K562 (cell line): ENCODE results near the gene EIF2S1. TPM values are rescaled to one million over a fixed set of nuclear protein-coding genes. Genes with fewer than 3 reads are reported as not detected.

Source experiments
- ATAC-seq: fragments of 200-7000 bp; cut with Tn5 transposase; 3 replicates; pipeline ENCODE4 v1.9.1; 2020; ENCODE audit warnings: moderate library complexity
- Bru-seq: library from RNA; stranded (reverse); fragments of 400-500 nt; gene quantifications from one replicate; lab custom pipeline; 2021; lab: Mats Ljungman, UMichigan
- BruChase-seq, 2 experiments: library from RNA; stranded (reverse); fragments of 400-500 nt; gene quantifications; one replicate each; lab custom pipeline; 2021; lab: Mats Ljungman, UMichigan
- BruUV-seq: library from RNA; stranded (reverse); fragments of 400-500 nt; replicated peaks from 2 replicates; lab custom pipeline; 2021; lab: Mats Ljungman, UMichigan
- CTCF ChIA-PET: fragments of 300-600 bp; formaldehyde crosslinking; extraction: SDS; loops from one replicate; lab custom pipeline; 2021; ENCODE audit warnings: low intra/inter-chr PET ratio; lab: Yijun Ruan, JAX
- POLR2A ChIA-PET: fragments of 300-600, 350-650 bp; sonication (Branson Sonifier 250); formaldehyde crosslinking; extraction: SDS; loops from one replicate; lab custom pipeline; 2021; ENCODE audit warnings: antibody characterized with exemption, inconsistent platforms; lab: Yijun Ruan, JAX
- DNase-seq, 4 experiments: peaks; one replicate each; pipeline versions ENCODE4 v3.0.0 to v3.0.0-alpha.2; 2011 to 2018; ENCODE audit warnings: low spot score in 3 of 4, mixed read lengths in 3 of 4; ENCODE audit errors: extremely low read depth in 1 of 4
- FAIRE-seq: peaks from 2 replicates; lab custom pipeline; 2011; peaks lifted over from hg19 to GRCh38; lab: Jason Lieb, UNC
- H2AFZ ChIP-seq: 2 replicates; pipeline ENCODE4 v1.6.0; 2011; ENCODE audit warnings: low read depth, low read length, control low read depth, inconsistent platforms
- H3K27ac ChIP-seq: fragments of 200-600 bp; 3 replicates; pipeline ENCODE4 v1.8.0; 2011; ENCODE audit warnings: low read depth, mild to moderate bottlenecking, control low read depth, inconsistent platforms, low read length, moderate library complexity, mixed read lengths; ENCODE audit errors: extremely low read depth
- H3K27me3 ChIP-seq, 2 experiments: fragments of 300-600 bp in 1 of 2; 2 replicates in 1 of 2; 3 replicates in 1 of 2; pipeline versions ENCODE4 v1.6.0 to v1.8.0; 2011; ENCODE audit warnings: inconsistent platforms in 2 of 2, low read length in 2 of 2, mild to moderate bottlenecking in 1 of 2, mixed read lengths in 1 of 2, moderate library complexity in 1 of 2; ENCODE audit not compliant: control insufficient read depth in 2 of 2, insufficient read depth in 2 of 2
- H3K36me3 ChIP-seq: fragments of 300-600 bp; 3 replicates; pipeline ENCODE4 v1.8.0; 2011; ENCODE audit warnings: mild to moderate bottlenecking, low read length, inconsistent platforms; ENCODE audit not compliant: control insufficient read depth, insufficient read depth
- H3K4me1 ChIP-seq, 2 experiments: fragments of 200-600 bp in 1 of 2; replicated peaks in 1 of 2; 2 replicates in 1 of 2; 3 replicates in 1 of 2; pipeline versions ENCODE4 v1.5.1 to v1.8.0; 2011; ENCODE audit warnings: inconsistent platforms in 2 of 2, low read length in 2 of 2, mild to moderate bottlenecking in 1 of 2, mixed read lengths in 1 of 2, moderate library complexity in 1 of 2; ENCODE audit not compliant: control insufficient read depth in 2 of 2, insufficient read depth in 2 of 2
- H3K4me2 ChIP-seq: 2 replicates; pipeline ENCODE4 v1.6.1; 2011; ENCODE audit warnings: low read length, control low read depth, inconsistent platforms, mixed read lengths; ENCODE audit not compliant: insufficient read depth
- H3K4me3 ChIP-seq: fragments of 200-600 bp; sonication (generic), shearing (Covaris generic); 2 replicates; pipeline ENCODE4 v1.5.1; 2016; ENCODE audit warnings: control low read depth, inconsistent platforms
- H3K79me2 ChIP-seq: fragments of 200-600 bp; 3 replicates; pipeline ENCODE4 v1.8.0; 2011; ENCODE audit warnings: low read length, inconsistent platforms; ENCODE audit not compliant: control insufficient read depth, insufficient read depth
- H3K9ac ChIP-seq, 2 experiments: 2 replicates each; pipeline versions ENCODE4 v1.6.0 to v1.6.1; 2011; ENCODE audit warnings: low read depth in 2 of 2, low read length in 2 of 2, control low read depth in 1 of 2, inconsistent platforms in 1 of 2, mild to moderate bottlenecking in 1 of 2, mixed read lengths in 1 of 2; ENCODE audit not compliant: insufficient read depth in 1 of 2
- H3K9me1 ChIP-seq: one replicate; pipeline ENCODE4 v1.6.0; 2011; ENCODE audit warnings: inconsistent platforms, mild to moderate bottlenecking, low read length, moderate library complexity; ENCODE audit not compliant: control insufficient read depth, insufficient read depth
- H3K9me3 ChIP-seq: replicated peaks from 2 replicates; pipeline ENCODE4 v1.5.1; 2011; ENCODE audit warnings: low read depth, low read length, inconsistent platforms; ENCODE audit not compliant: control insufficient read depth, insufficient read depth
- H4K20me1 ChIP-seq: replicated peaks from 2 replicates; pipeline ENCODE4 v1.6.1; 2011; ENCODE audit warnings: low read length, inconsistent platforms, mixed read lengths; ENCODE audit not compliant: control insufficient read depth, insufficient read depth
- NFYB ChIP-seq: IDR thresholded peaks from 2 replicates; pipeline ENCODE4 v1.6.1; 2011; ENCODE audit warnings: mild to moderate bottlenecking, moderate library complexity; ENCODE audit not compliant: insufficient read length; ENCODE audit errors: extremely low read depth
- RBBP5 ChIP-seq: fragments of 200-600 bp; sonication (generic); IDR thresholded peaks from 2 replicates; pipeline ENCODE4 v1.6.1; 2012; ENCODE audit warnings: borderline replicate concordance, mild to moderate bottlenecking, low read length, control low read depth, inconsistent platforms; ENCODE audit not compliant: insufficient read depth, poor library complexity, severe bottlenecking
- WGBS: fragments of 100-300 bp; shearing (Covaris generic); methylation state at CpG from one replicate; pipeline ENCODE4 v1.1.6; 2016; ENCODE audit warnings: low coverage, mixed read lengths; ENCODE audit not compliant: insufficient coverage; ENCODE audit errors: missing lambda C conversion rate; 5-methylcytosine and 5-hydroxymethylcytosine counted together
- in situ Hi-C: fragments of 300-500 bp; cut with MboI; formaldehyde crosslinking; loops from 4 replicates; pipeline ENCODE4 v1.15.0; 2018; ENCODE audit warnings: inconsistent platforms, mixed read lengths
- intact Hi-C: fragments of 100-400 bp; cut with micrococcal nuclease; formaldehyde crosslinking; loops from 2 replicates; pipeline ENCODE4 v1.14.2; 2022
- long read RNA-seq, 3 experiments: library from polyadenylated mRNA in 2 of 3; library from RNA in 1 of 3; unstranded in 2 of 3; stranded (forward) in 1 of 3; transcript quantifications; one replicate each; pipeline ENCODE4 v2.0.0, GENCODE V29; 2019 to 2022
- polyA minus RNA-seq, 3 experiments: library from RNA; depleted of rRNA, polyadenylated mRNA; stranded (reverse); fragments of >200 nt; gene quantifications; 2 replicates each; pipeline ENCODE4 v1.2.3, GENCODE V29; 2011
- polyA plus RNA-seq, 8 experiments: library from polyadenylated mRNA; depleted of rRNA in 4 of 8; stranded (reverse) in 5 of 8; unstranded in 3 of 8; fragments of >200 nt; fragmentation: Nextera tagmentation in 2 of 8; fragmentation: Illumina TruSeq in 1 of 8; extraction: Ambion mirVana in 2 of 8; extraction: Trizol in 1 of 8; gene quantifications; 2 replicates each; pipeline versions ENCODE4 v1.2.1 to v1.2.3, GENCODE V29; 2011 to 2014; ENCODE audit warnings: inconsistent platforms in 1 of 8, missing spikeins in 1 of 8
- total RNA-seq, 7 experiments: library from RNA; depleted of rRNA in 6 of 7; stranded (reverse); fragments of >200 nt in 6 of 7; fragmentation: Illumina TruSeq in 2 of 7; extraction: Trizol in 2 of 7; gene quantifications; 2 replicates each; pipeline versions ENCODE4 v1.2.1 to v1.2.3, GENCODE V29; 2011 to 2021; ENCODE audit warnings: low replicate concordance in 1 of 7

The EIF2S1 gene
- 14.2 and 42.2 TPM in 2 replicates for total RNA-seq (2011; cell fraction: chromatin; rRNA removed; ENCODE audit: low replicate concordance)
- 11.5 and 17.4 TPM in 2 replicates for total RNA-seq (2011; cell fraction: nucleolus; rRNA removed)
- 19.8 and 22.3 TPM in 2 replicates for total RNA-seq (2011; cell fraction: nucleoplasm; rRNA removed)
- total RNA-seq (2014; rRNA removed) (362 and 424 TPM in 2 replicates), total RNA-seq (2014; rRNA removed; fragmentation: Illumina TruSeq; extraction: Trizol) (344 and 380 TPM in 2 replicates), total RNA-seq (2015; rRNA removed; fragmentation: Illumina TruSeq; extraction: Trizol) (311 and 332 TPM in 2 replicates), total RNA-seq (2021) (234 and 237 TPM in 2 replicates), polyA plus RNA-seq (2011; rRNA removed) (147 and 314 TPM in 2 replicates), polyA plus RNA-seq (2014; fragmentation: Illumina TruSeq; extraction: Trizol) (216 and 275 TPM in 2 replicates), polyA plus RNA-seq (2014; fragmentation: Nextera tagmentation; extraction: Ambion mirVana) (1,000 to 10,000 TPM in 1 of 2 experiments, 100 to 1,000 TPM in 1; 717 to 1,018 TPM), polyA plus RNA-seq (2014; rRNA removed) (310 and 331 TPM in 2 replicates), polyA minus RNA-seq (2011; rRNA and poly(A)+ RNA removed) (281 and 389 TPM in 2 replicates), Bru-seq, nascent RNA (percentile 91 among the genes with signal in this experiment), BruChase-seq, experiment 1, labeled RNA remaining after a 2-hour chase (percentile 92 among the genes with signal in this experiment), BruChase-seq, experiment 2, labeled RNA remaining after a 6-hour chase (percentile 91 among the genes with signal in this experiment)
- polyA plus RNA-seq (2011; cell fraction: cytosol; rRNA removed), result 30.9 and 61.0 TPM in 2 replicates
- polyA plus RNA-seq (2011; cell fraction: nucleus; rRNA removed), result 22.8 and 35.5 TPM in 2 replicates
- polyA plus RNA-seq (2012), result 101 and 349 TPM in 2 replicates
- 73.4 and 109 TPM in 2 replicates for polyA minus RNA-seq (2011; cell fraction: cytosol; rRNA and poly(A)+ RNA removed)
- 17.9 and 25.2 TPM in 2 replicates for polyA minus RNA-seq (2011; cell fraction: nucleus; rRNA and poly(A)+ RNA removed)
- long read RNA-seq, experiment 1, full-length matches to known transcripts, result 829 of 864 reads
- long read RNA-seq, experiment 1, partial matches to known transcripts, result 25 of 864 reads
- long read RNA-seq, experiment 1, other reads (novel, unspliced or antisense), result 10 of 864 reads
- long read RNA-seq, experiment 2, full-length matches to known transcripts, result 118 of 173 reads
- long read RNA-seq, experiment 2, partial matches to known transcripts, result 33 of 173 reads
- long read RNA-seq, experiment 2, other reads (novel, unspliced or antisense), result 22 of 173 reads
- long read RNA-seq, experiment 3, full-length matches to known transcripts, result 382 of 402 reads
- long read RNA-seq, experiment 3, partial matches to known transcripts, result 8 of 402 reads
- long read RNA-seq, experiment 3, other reads (novel, unspliced or antisense), result 12 of 402 reads

- H3K9me3 ChIP-seq, result no peaks in the 10 kb centered on the region
- H3K9ac ChIP-seq, result peak within 1 kb of the TSS; percentile 96 to 99
- 1% methylated on average over 40 of the region's 47 CpGs for WGBS
- peaks cover 2 to 16% of the 10 kb centered on the region in 2 experiments; a peak in 2 of 5 replicates for H3K4me1 ChIP-seq
- H3K9me1 ChIP-seq, result no peaks in the 10 kb centered on the region
- H3K36me3 ChIP-seq, result peaks cover 37% of the 10 kb centered on the region; the same call in 2 of the 3 replicates
- ATAC-seq (peak; percentile 83), DNase-seq (peak; percentile 89 to 98 (median 92)), FAIRE-seq (peak; percentile 99)
- intact Hi-C loops, result loop anchor here (5.0 kb wide), 1 partner anchor 118 kb away; the partner anchor contains the start of gene PALS1
- ChIA-PET CTCF (interaction anchor here (1.0 to 1.1 kb wide), 2 partner anchors 66 to 194 kb away, joined by 3 to 5 read pairs; no protein-coding TSS in a partner anchor), POLR2A (interaction anchor here (0.5 to 1.3 kb wide), 10 partner anchors 10 to 731 kb away, joined by 3 to 4 read pairs (median 3); no protein-coding TSS in a partner anchor)
- H3K4me3 ChIP-seq, result peak within 1 kb of the TSS; percentile 85
- H3K4me2 ChIP-seq, result peak within 1 kb of the TSS; percentile 87
- in situ Hi-C loops, result no loop called here
- no peaks in the 10 kb centered on the region for H3K27me3 ChIP-seq
- peaks cover 94% of the 10 kb centered on the region for H3K79me2 ChIP-seq
- peak within 1 kb of the TSS; percentile 98 for H3K27ac ChIP-seq
- peak within 1 kb of the TSS; percentile 95 for H2AFZ ChIP-seq
- peaks cover 6% of the 10 kb centered on the region; the same call in 1 of the 2 replicates for H4K20me1 ChIP-seq
- no TSS peak for BruUV-seq
- TF ChIP-seq NFYB (no peak), RBBP5 (peak; percentile 71)
These were observed at the start of gene EIF2S1, which contains the start of gene ATP6V1D for GRCh38 chr14:67359775-67360469. Gene EIF2S1 (plus strand): TSS chr14:67360328. CDS start chr14:67364768, 4,440 bp downstream. Gene ATP6V1D (minus strand): TSS chr14:67359804. CDS start chr14:67359698, 106 bp downstream.
